Stomach (tissue), 4 donors: ENCODE results near the gene CCDC110.
A peak's percentile ranks its signal among the peaks of the same experiment; 100 is the strongest.

ENCODE experiments used
- EP300 ChIP-seq: sonication (generic); formaldehyde crosslinking; IDR thresholded peaks from one replicate; pipeline ENCODE4 v1.6.1; 2017; ENCODE audit warnings: antibody characterized with exemption
- POLR2A ChIP-seq, 4 donors: fragments of 450-650 bp; IDR thresholded peaks; one replicate each; pipeline ENCODE4 v1.6.1; 2016; ENCODE audit warnings: antibody characterized with exemption in 4 of 4, control low read depth in 2 of 4, mild to moderate bottlenecking in 1 of 4, moderate library complexity in 1 of 4
- TF ChIP-seq, protein P1 (sequence below), 7 experiments: fragments of 450-650 bp in 4 of 7; fragments of 200-600 bp in 3 of 7; sonication (generic) in 3 of 7; IDR thresholded peaks; one replicate each; pipeline ENCODE4 v1.5.1; 2016 to 2019; ENCODE audit warnings: antibody characterized with exemption in 7 of 7, control low read depth in 2 of 7, mild to moderate bottlenecking in 1 of 7

GRCh38 chr4:185425647-185426352, 45.7 kb downstream of the CCDC110 start, which contains the start of gene UFSP2:
- TF ChIP-seq, protein P1, sequence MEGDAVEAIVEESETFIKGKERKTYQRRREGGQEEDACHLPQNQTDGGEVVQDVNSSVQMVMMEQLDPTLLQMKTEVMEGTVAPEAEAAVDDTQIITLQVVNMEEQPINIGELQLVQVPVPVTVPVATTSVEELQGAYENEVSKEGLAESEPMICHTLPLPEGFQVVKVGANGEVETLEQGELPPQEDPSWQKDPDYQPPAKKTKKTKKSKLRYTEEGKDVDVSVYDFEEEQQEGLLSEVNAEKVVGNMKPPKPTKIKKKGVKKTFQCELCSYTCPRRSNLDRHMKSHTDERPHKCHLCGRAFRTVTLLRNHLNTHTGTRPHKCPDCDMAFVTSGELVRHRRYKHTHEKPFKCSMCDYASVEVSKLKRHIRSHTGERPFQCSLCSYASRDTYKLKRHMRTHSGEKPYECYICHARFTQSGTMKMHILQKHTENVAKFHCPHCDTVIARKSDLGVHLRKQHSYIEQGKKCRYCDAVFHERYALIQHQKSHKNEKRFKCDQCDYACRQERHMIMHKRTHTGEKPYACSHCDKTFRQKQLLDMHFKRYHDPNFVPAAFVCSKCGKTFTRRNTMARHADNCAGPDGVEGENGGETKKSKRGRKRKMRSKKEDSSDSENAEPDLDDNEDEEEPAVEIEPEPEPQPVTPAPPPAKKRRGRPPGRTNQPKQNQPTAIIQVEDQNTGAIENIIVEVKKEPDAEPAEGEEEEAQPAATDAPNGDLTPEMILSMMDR (IDR thresholded peaks at IDR 0.05): no peak
- TF ChIP-seq POLR2A (IDR thresholded peaks at IDR 0.05) (peak in 1 of 4 donors; percentile 58), EP300 (peak; percentile 3)
